Gastroesophageal sphincter (tissue), 4 donors: ENCODE data around the gene MED29. TPM values are rescaled to one million over a fixed set of nuclear protein-coding genes. Genes with fewer than 3 reads are reported as not detected.

ENCODE experiments used
- ATAC-seq: fragments of 150-250 bp; one replicate; pipeline ENCODE4 v1.9.1; 2016; ENCODE audit warnings: mild to moderate bottlenecking, moderate library complexity
- H3K27ac ChIP-seq, 4 donors: fragments of 200-600 bp; sonication (generic) in 3 of 4; 1 replicate in 3 of 4; 2 replicates in 1 of 4; pipeline ENCODE4 v1.5.1; 2016 to 2019
- H3K27me3 ChIP-seq: fragments of 200-600 bp; sonication (generic); one replicate; pipeline ENCODE4 v1.5.1; 2019
- H3K36me3 ChIP-seq, 2 donors: fragments of 200-600 bp; sonication (generic); one replicate each; pipeline ENCODE4 v1.5.1; 2019; ENCODE audit warnings: control low read depth in 1 of 2
- H3K4me1 ChIP-seq, 3 donors: fragments of 200-600 bp; sonication (generic); 1 replicate in 2 of 3; 2 replicates in 1 of 3; pipeline ENCODE4 v1.5.1; 2016 to 2019; ENCODE audit warnings: control low read depth in 2 of 3
- H3K4me3 ChIP-seq, 2 donors: fragments of 200-600 bp; sonication (generic); one replicate each; pipeline ENCODE4 v1.5.1; 2019; ENCODE audit warnings: mild to moderate bottlenecking in 1 of 2, moderate library complexity in 1 of 2
- H3K9me3 ChIP-seq, 3 donors: fragments of 200-600 bp; sonication (generic); one replicate each; pipeline ENCODE4 v1.5.1; 2017 to 2019; ENCODE audit warnings: control low read depth in 2 of 3
- CTCF ChIP-seq, 4 experiments: fragments of 200-600 bp in 2 of 4; fragments of 450-650 bp in 2 of 4; sonication (generic) in 1 of 4; IDR thresholded peaks; one replicate each; pipeline ENCODE4 v1.5.1; 2017 to 2019; ENCODE audit warnings: antibody characterized with exemption in 4 of 4, mild to moderate bottlenecking in 2 of 4, moderate library complexity in 2 of 4
- EP300 ChIP-seq: sonication (generic); formaldehyde crosslinking; IDR thresholded peaks from one replicate; pipeline ENCODE4 v1.6.1; 2017; ENCODE audit warnings: antibody characterized with exemption, mild to moderate bottlenecking
- POLR2A ChIP-seq, 2 donors: fragments of 450-650 bp; IDR thresholded peaks; one replicate each; pipeline ENCODE4 v1.6.1; 2017; ENCODE audit warnings: antibody characterized with exemption in 2 of 2, mild to moderate bottlenecking in 2 of 2, moderate library complexity in 1 of 2
- POLR2AphosphoS5 ChIP-seq: sonication (generic); formaldehyde crosslinking; IDR thresholded peaks from one replicate; pipeline ENCODE4 v1.6.1; 2017; ENCODE audit warnings: antibody characterized with exemption
- WGBS, 2 donors: methylation state at CpG; one replicate each; pipeline ENCODE4 v1.1.5; 2018; ENCODE audit warnings: low coverage in 1 of 2; 5-methylcytosine and 5-hydroxymethylcytosine counted together
- total RNA-seq, 4 donors: library from RNA; depleted of rRNA; stranded (reverse); fragments of >200 nt; gene quantifications; one replicate each; pipeline ENCODE4 v1.1.0, GENCODE V29; 2016

The MED29 gene
- total RNA-seq, 4 donors from 2014 or later: 30.0 to 50.7 (median 36.4) TPM

GRCh38 chr19:39407410-39407659, 16.2 kb downstream of the MED29 start:
- no peaks in the 10 kb centered on the region for H3K27me3 ChIP-seq
- peak overlapping the region; percentile 84 to 90 for H3K4me3 ChIP-seq
- H3K9me3 ChIP-seq: no peaks in the 10 kb centered on the region
- ATAC-seq: no peak
- TF ChIP-seq POLR2AphosphoS5: no peak
- no peak for TF ChIP-seq EP300
- no peak for TF ChIP-seq POLR2A (IDR thresholded peaks at IDR 0.05)
- TF ChIP-seq CTCF (IDR thresholded peaks at IDR 0.05): no peak
- H3K27ac ChIP-seq: peak overlapping the region; percentile 99 to 100 (median 99)
- peaks cover 0 to 53% (median 20%) of the 10 kb centered on the region in 3 donors for H3K4me1 ChIP-seq
- no CpG with 5 or more reads among the region's 14 CpGs for WGBS, 2 donors
- H3K36me3 ChIP-seq: peaks cover 4 to 22% of the 10 kb centered on the region in 2 donors

- WGBS, 2 donors: 0% methylated on average over 2 of the region's 40 CpGs; no CpG with 5 or more reads in 1 of the 2 donors
- no peak for ATAC-seq
- TF ChIP-seq EP300 (no peak), POLR2AphosphoS5 (peak; percentile 97), CTCF (IDR thresholded peaks at IDR 0.05) (no peak), POLR2A (IDR thresholded peaks at IDR 0.05) (peak; percentile 63 to 93)
- Histone ChIP-seq H3K27me3 (no peaks in the 10 kb centered on the region), H3K36me3 (peaks cover 4 to 22% of the 10 kb centered on the region in 2 donors), H3K9me3 (no peaks in the 10 kb centered on the region), H3K4me1 (peaks cover 0 to 48% (median 20%) of the 10 kb centered on the region in 3 donors), H3K4me3 (peak overlapping the region; percentile 84 to 90), H3K27ac (peak overlapping the region; percentile 99 to 100 (median 99))
These were observed 16.6 kb downstream of the MED29 start for GRCh38 chr19:39407660-39408391.

- Histone ChIP-seq H3K9me3 (no peaks in the 10 kb centered on the region), H3K27me3 (no peaks in the 10 kb centered on the region), H3K27ac (peak overlapping the region; percentile 99 to 100 (median 99)), H3K36me3 (peaks cover 4 to 22% of the 10 kb centered on the region in 2 donors), H3K4me1 (peaks cover 0 to 42% (median 20%) of the 10 kb centered on the region in 3 donors), H3K4me3 (peak overlapping the region; percentile 84 to 90)
- no peak for ATAC-seq
- TF ChIP-seq POLR2A (IDR thresholded peaks at IDR 0.05) (peak; percentile 54 to 69), CTCF (IDR thresholded peaks at IDR 0.05) (no peak), EP300 (no peak), POLR2AphosphoS5 (peak; percentile 89)
- 0% methylated on average over 2 of the region's 20 CpGs for WGBS, 2 donors
These were observed 17.4 kb downstream of the MED29 start for GRCh38 chr19:39408392-39409207.

- 0 to 1% methylated on average over 5 to 9 of the region's 52 CpGs for WGBS, 2 donors
- H3K4me1 ChIP-seq: peaks cover 0 to 45% (median 21%) of the 10 kb centered on the region in 3 donors
- H3K36me3 ChIP-seq: peaks cover 4 to 22% of the 10 kb centered on the region in 2 donors
- peak overlapping the region; percentile 99 to 100 (median 99) for H3K27ac ChIP-seq
- TF ChIP-seq POLR2A (IDR thresholded peaks at IDR 0.05) (peak; percentile 86 to 92), EP300 (peak; percentile 83), POLR2AphosphoS5 (peak; percentile 99), CTCF (IDR thresholded peaks at IDR 0.05) (peak in 1 of 4 experiments; percentile 46)
- peak overlapping the region; percentile 84 to 90 for H3K4me3 ChIP-seq
- no peaks in the 10 kb centered on the region for H3K9me3 ChIP-seq
- H3K27me3 ChIP-seq: no peaks in the 10 kb centered on the region
- ATAC-seq: peak; percentile 20
These were observed 18.2 kb downstream of the MED29 start for GRCh38 chr19:39409208-39410016.
